ENCODE results near the gene RAD54L.

RAD54L gene

GRCh38 chr1:46247436-46248121, at the start of gene RAD54L:
Gene RAD54L, plus strand, starts transcription at chr1:46247763. Its CDS starts 643 bp downstream, at chr1:46248406.
- Histone ChIP-seq H3K4me3 (ENCODE audit: low read depth in 1 of 5, low read length in 5 of 5) (peak within 1 kb of the TSS; percentile 80 to 93 (median 91)), H3K27me3 (ENCODE audit: control insufficient read depth in 5 of 5, insufficient read depth in 4 of 5, low read length in 5 of 5) (no peaks in the 10 kb centered on the region), H3K36me3 (ENCODE audit: control insufficient read depth in 5 of 5, insufficient read depth in 5 of 5, low read length in 5 of 5) (no peaks in the 10 kb centered on the region), H3K9ac (ENCODE audit: low read length in 5 of 5) (peak within 1 kb of the TSS in 4 of 5 donors; percentile 16 to 85 (median 70)), H3K9me3 (ENCODE audit: control insufficient read depth in 5 of 5, low read length in 5 of 5) (no peaks in the 10 kb centered on the region), H3K4me1 (ENCODE audit: control insufficient read depth in 5 of 5, insufficient read depth in 5 of 5, low read length in 5 of 5) (peaks cover 0 to 16% (median 15%) of the 10 kb centered on the region in 5 donors), H3K27ac (ENCODE audit: low read depth, low read length) (no peak within 1 kb of the TSS)

DNA sequence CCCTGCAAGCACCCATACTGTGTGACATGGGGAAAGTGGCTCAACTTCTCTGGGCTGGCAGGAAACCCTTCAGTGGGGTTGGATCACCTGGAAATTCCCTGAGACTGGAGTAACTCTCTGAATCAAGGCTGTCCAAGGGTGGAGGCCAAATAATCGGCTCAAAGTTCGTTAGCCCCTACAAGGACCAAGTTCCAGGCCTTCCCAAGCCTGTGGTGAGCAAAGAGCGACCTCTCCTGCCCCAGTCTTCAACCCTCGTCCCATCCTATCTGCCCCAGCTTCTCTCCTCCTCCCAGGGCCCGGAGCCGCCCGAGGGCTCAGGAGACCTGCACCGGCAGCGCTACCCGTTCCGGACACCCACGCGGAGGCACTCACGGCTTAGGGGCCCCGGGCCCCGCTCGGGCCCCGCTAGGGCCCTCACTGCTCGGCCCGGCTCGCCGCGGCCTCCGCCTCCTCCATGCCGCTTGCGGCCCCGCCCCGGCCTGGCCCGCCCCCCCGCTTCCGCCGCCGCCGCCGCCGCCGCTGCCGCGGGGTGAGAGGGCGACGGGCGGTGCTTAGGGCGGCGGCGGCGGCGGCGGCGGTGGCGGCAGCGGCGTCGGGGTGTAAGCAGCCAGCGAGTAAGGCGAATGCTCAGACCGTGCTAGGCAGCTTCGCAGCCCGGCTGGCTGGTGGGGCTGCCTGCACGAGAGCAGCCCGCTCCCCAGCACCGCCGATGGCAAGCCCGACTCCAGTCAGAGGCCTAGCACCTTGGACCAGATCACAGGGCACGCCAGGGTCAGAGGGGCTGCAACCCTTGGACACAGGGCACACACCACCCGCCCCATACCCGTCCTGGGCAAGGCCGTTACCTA, 49.4 kb upstream of the RAD54L start, which contains the start of gene POMGNT1:
Gene POMGNT1 (minus strand): TSS at position 471 of the 848 bp plus-strand sequence. CDS start 613 bp downstream, outside the sequence.
- H3K36me3 ChIP-seq (ENCODE audit: control insufficient read depth in 5 of 5, insufficient read depth in 5 of 5, low read length in 5 of 5) = peaks cover 0 to 34% (median 25%) of the 10 kb centered on the region in 5 donors
- peak within 1 kb of the TSS; percentile 89 to 99 (median 94) for H3K9ac ChIP-seq (ENCODE audit: low read length in 5 of 5)
- H3K9me3 ChIP-seq (ENCODE audit: control insufficient read depth in 5 of 5, low read length in 5 of 5) = no peaks in the 10 kb centered on the region
- H3K27me3 ChIP-seq (ENCODE audit: control insufficient read depth in 5 of 5, insufficient read depth in 4 of 5, low read length in 5 of 5) = no peaks in the 10 kb centered on the region
- peaks cover 2 to 47% (median 34%) of the 10 kb centered on the region in 5 donors for H3K4me1 ChIP-seq (ENCODE audit: control insufficient read depth in 5 of 5, insufficient read depth in 5 of 5, low read length in 5 of 5)
- H3K27ac ChIP-seq (ENCODE audit: low read depth, low read length) = peak within 1 kb of the TSS; percentile 24
- H3K4me3 ChIP-seq (ENCODE audit: low read depth in 1 of 5, low read length in 5 of 5) = peak within 1 kb of the TSS; percentile 86 to 98 (median 95)

GRCh38 chr1:46199233-46199749, 48.3 kb upstream of the RAD54L start:
- Histone ChIP-seq H3K9me3 (ENCODE audit: control insufficient read depth in 5 of 5, low read length in 5 of 5) (no peaks in the 10 kb centered on the region), H3K4me1 (ENCODE audit: control insufficient read depth in 5 of 5, insufficient read depth in 5 of 5, low read length in 5 of 5) (peaks cover 2 to 58% (median 45%) of the 10 kb centered on the region in 5 donors), H3K9ac (ENCODE audit: low read length in 5 of 5) (peak overlapping the region in 1 of 5 donors; percentile 77), H3K27ac (ENCODE audit: low read depth, low read length) (no peak overlapping the region), H3K4me3 (ENCODE audit: low read depth in 1 of 5, low read length in 5 of 5) (peak overlapping the region in 3 of 5 donors; percentile 9 to 98 (median 95)), H3K36me3 (ENCODE audit: control insufficient read depth in 5 of 5, insufficient read depth in 5 of 5, low read length in 5 of 5) (peaks cover 0 to 23% (median 14%) of the 10 kb centered on the region in 5 donors), H3K27me3 (ENCODE audit: control insufficient read depth in 5 of 5, insufficient read depth in 4 of 5, low read length in 5 of 5) (no peaks in the 10 kb centered on the region)

DNA sequence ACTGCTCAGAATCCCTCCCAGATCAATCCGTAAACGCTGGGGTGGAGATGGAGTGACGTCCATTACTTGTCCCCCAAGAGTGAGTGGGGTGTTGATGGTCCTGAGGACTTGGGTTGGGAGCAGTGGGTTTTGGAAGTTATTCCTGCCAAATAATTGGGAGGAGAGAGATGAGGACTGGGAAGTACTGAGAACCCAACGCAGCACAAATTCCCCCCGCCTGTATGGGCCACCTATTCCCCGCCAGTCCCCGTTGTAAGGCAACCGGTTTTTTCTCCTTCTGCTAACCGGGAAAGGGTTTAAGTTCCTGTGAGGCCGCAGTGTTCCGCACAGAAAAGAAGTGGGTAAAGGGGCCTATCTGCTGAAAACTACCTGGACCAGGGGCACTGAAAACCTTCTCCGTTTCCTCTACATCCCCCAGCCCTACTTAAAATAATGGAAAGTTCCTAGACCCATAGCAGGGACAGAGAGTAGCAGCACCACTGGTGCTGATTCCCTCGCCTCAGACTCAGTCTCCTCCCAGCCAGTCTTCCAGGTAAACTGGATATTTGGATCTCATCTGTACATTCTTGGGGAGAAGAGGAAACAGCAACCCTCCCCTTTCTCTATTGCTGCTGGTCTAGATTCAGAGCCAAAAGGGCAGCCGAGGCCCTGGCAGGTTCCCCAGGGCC, 43.7 kb upstream of the RAD54L start:
- Histone ChIP-seq H3K4me3 (ENCODE audit: low read depth in 1 of 5, low read length in 5 of 5) (peak overlapping the region; percentile 73 to 88 (median 82)), H3K27ac (ENCODE audit: low read depth, low read length) (no peak overlapping the region), H3K27me3 (ENCODE audit: control insufficient read depth in 5 of 5, insufficient read depth in 4 of 5, low read length in 5 of 5) (no peaks in the 10 kb centered on the region), H3K9me3 (ENCODE audit: control insufficient read depth in 5 of 5, low read length in 5 of 5) (no peaks in the 10 kb centered on the region), H3K36me3 (ENCODE audit: control insufficient read depth in 5 of 5, insufficient read depth in 5 of 5, low read length in 5 of 5) (no peaks in the 10 kb centered on the region), H3K9ac (ENCODE audit: low read length in 5 of 5) (peak overlapping the region; percentile 64 to 83 (median 68)), H3K4me1 (ENCODE audit: control insufficient read depth in 5 of 5, insufficient read depth in 5 of 5, low read length in 5 of 5) (peaks cover 0 to 37% (median 28%) of the 10 kb centered on the region in 5 donors)

DNA sequence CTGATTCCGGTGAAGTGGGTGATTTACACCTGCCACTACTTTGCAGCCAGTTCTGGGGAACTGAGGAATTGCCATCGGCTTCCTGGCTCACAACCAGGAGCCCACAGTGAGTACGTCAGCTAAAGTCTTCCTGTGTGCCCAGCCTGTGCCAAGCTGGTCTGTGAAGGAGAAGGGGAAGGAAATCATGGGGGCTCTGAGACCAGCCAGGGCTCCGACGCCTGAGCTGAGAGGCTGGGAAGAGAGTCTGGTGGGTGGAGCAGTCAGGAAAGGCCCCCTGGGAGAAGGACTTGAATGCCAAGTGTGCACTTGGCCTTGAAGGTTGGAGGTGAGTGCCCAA, 43.2 kb upstream of the RAD54L start:
- Histone ChIP-seq H3K9ac (ENCODE audit: low read length in 5 of 5) (peak overlapping the region in 4 of 5 donors; percentile 41 to 83 (median 69)), H3K36me3 (ENCODE audit: control insufficient read depth in 5 of 5, insufficient read depth in 5 of 5, low read length in 5 of 5) (no peaks in the 10 kb centered on the region), H3K27ac (ENCODE audit: low read depth, low read length) (no peak overlapping the region), H3K9me3 (ENCODE audit: control insufficient read depth in 5 of 5, low read length in 5 of 5) (no peaks in the 10 kb centered on the region), H3K4me1 (ENCODE audit: control insufficient read depth in 5 of 5, insufficient read depth in 5 of 5, low read length in 5 of 5) (peaks cover 0 to 32% (median 24%) of the 10 kb centered on the region in 5 donors), H3K4me3 (ENCODE audit: low read depth in 1 of 5, low read length in 5 of 5) (peak overlapping the region; percentile 73 to 88 (median 82)), H3K27me3 (ENCODE audit: control insufficient read depth in 5 of 5, insufficient read depth in 4 of 5, low read length in 5 of 5) (no peaks in the 10 kb centered on the region)

- H3K27ac ChIP-seq (ENCODE audit: low read depth, low read length) = no peak overlapping the region
- H3K36me3 ChIP-seq (ENCODE audit: control insufficient read depth in 5 of 5, insufficient read depth in 5 of 5, low read length in 5 of 5) = no peaks in the 10 kb centered on the region
- H3K9me3 ChIP-seq (ENCODE audit: control insufficient read depth in 5 of 5, low read length in 5 of 5) = no peaks in the 10 kb centered on the region
- H3K4me1 ChIP-seq (ENCODE audit: control insufficient read depth in 5 of 5, insufficient read depth in 5 of 5, low read length in 5 of 5) = peaks cover 0 to 31% (median 24%) of the 10 kb centered on the region in 5 donors
- H3K27me3 ChIP-seq (ENCODE audit: control insufficient read depth in 5 of 5, insufficient read depth in 4 of 5, low read length in 5 of 5) = no peaks in the 10 kb centered on the region
- no peak overlapping the region for H3K4me3 ChIP-seq (ENCODE audit: low read depth in 1 of 5, low read length in 5 of 5)
- H3K9ac ChIP-seq (ENCODE audit: low read length in 5 of 5) = no peak overlapping the region
These were observed 42.4 kb upstream of the RAD54L start for GRCh38 chr1:46205141-46205540.

GRCh38 chr1:46205791-46206190, 41.8 kb upstream of the RAD54L start:
- Histone ChIP-seq H3K4me1 (ENCODE audit: control insufficient read depth in 5 of 5, insufficient read depth in 5 of 5, low read length in 5 of 5) (peaks cover 0 to 31% (median 24%) of the 10 kb centered on the region in 5 donors), H3K4me3 (ENCODE audit: low read depth in 1 of 5, low read length in 5 of 5) (no peak overlapping the region), H3K36me3 (ENCODE audit: control insufficient read depth in 5 of 5, insufficient read depth in 5 of 5, low read length in 5 of 5) (no peaks in the 10 kb centered on the region), H3K27me3 (ENCODE audit: control insufficient read depth in 5 of 5, insufficient read depth in 4 of 5, low read length in 5 of 5) (no peaks in the 10 kb centered on the region), H3K9me3 (ENCODE audit: control insufficient read depth in 5 of 5, low read length in 5 of 5) (no peaks in the 10 kb centered on the region), H3K9ac (ENCODE audit: low read length in 5 of 5) (no peak overlapping the region), H3K27ac (ENCODE audit: low read depth, low read length) (no peak overlapping the region)

GRCh38 chr1:46206399-46206798, 41.2 kb upstream of the RAD54L start:
- no peak overlapping the region for H3K9ac ChIP-seq (ENCODE audit: low read length in 5 of 5)

DNA sequence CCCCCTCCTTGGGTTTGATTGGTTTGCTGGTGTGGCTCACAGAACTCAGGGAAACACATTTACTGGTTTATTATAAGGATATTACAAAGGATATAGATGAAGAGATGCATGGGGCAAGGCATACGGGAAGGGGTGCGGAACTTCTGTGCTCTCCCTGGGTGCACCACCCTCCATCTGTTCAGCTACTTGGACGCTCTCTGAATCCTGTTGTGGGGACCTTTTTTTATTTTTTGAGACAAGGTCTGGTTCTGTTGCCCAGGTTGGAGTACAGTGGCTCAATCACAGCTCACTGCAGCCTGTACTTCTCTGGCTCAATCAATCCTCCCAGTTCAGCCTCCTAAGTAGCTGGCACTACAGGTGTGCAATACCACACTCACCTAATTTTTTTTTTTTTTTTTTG, 37.0 kb upstream of the RAD54L start:
- no peak overlapping the region for H3K27ac ChIP-seq (ENCODE audit: low read depth, low read length)
- no peaks in the 10 kb centered on the region for H3K27me3 ChIP-seq (ENCODE audit: control insufficient read depth in 5 of 5, insufficient read depth in 4 of 5, low read length in 5 of 5)
- no peaks in the 10 kb centered on the region for H3K9me3 ChIP-seq (ENCODE audit: control insufficient read depth in 5 of 5, low read length in 5 of 5)
- peaks cover 0 to 2% (median 0%) of the 10 kb centered on the region in 5 donors for H3K4me1 ChIP-seq (ENCODE audit: control insufficient read depth in 5 of 5, insufficient read depth in 5 of 5, low read length in 5 of 5)
- H3K9ac ChIP-seq (ENCODE audit: low read length in 5 of 5) = no peak overlapping the region
- H3K4me3 ChIP-seq (ENCODE audit: low read depth in 1 of 5, low read length in 5 of 5) = no peak overlapping the region
- no peaks in the 10 kb centered on the region for H3K36me3 ChIP-seq (ENCODE audit: control insufficient read depth in 5 of 5, insufficient read depth in 5 of 5, low read length in 5 of 5)

More at GRCh38 chr1:46206399-46206798, 41.2 kb upstream of the RAD54L start:
- no peak overlapping the region for H3K4me3 ChIP-seq (ENCODE audit: low read depth in 1 of 5, low read length in 5 of 5)
- H3K36me3 ChIP-seq (ENCODE audit: control insufficient read depth in 5 of 5, insufficient read depth in 5 of 5, low read length in 5 of 5) = no peaks in the 10 kb centered on the region
- H3K9me3 ChIP-seq (ENCODE audit: control insufficient read depth in 5 of 5, low read length in 5 of 5) = no peaks in the 10 kb centered on the region
- no peak overlapping the region for H3K27ac ChIP-seq (ENCODE audit: low read depth, low read length)
- peaks cover 0 to 31% (median 24%) of the 10 kb centered on the region in 5 donors for H3K4me1 ChIP-seq (ENCODE audit: control insufficient read depth in 5 of 5, insufficient read depth in 5 of 5, low read length in 5 of 5)
- H3K27me3 ChIP-seq (ENCODE audit: control insufficient read depth in 5 of 5, insufficient read depth in 4 of 5, low read length in 5 of 5) = no peaks in the 10 kb centered on the region
